GM13977 (cell line): Measurements from ENCODE around the gene SLC37A3.

Experiments used
- DNase-seq: peaks from one replicate; pipeline ENCODE4 v3.0.0; 2012; ENCODE audit warnings: low spot score
- CTCF ChIP-seq: IDR thresholded peaks from 2 replicates; pipeline ENCODE4 v1.5.1; 2012; ENCODE audit warnings: mild to moderate bottlenecking, control low read depth; ENCODE audit not compliant: insufficient read depth; ENCODE audit errors: extremely low read depth, missing control alignments
- in situ Hi-C: fragments of 300-500 bp; cut with MboI; formaldehyde crosslinking; loops from one replicate; pipeline ENCODE4 v1.12.0; 2022; ENCODE audit warnings: low sequenced_read_pairs, low pct_unique_long_range_greater_than_20kb, mixed read lengths, inconsistent platforms; ENCODE audit not compliant: unreplicated experiment

The SLC37A3 gene

DNA sequence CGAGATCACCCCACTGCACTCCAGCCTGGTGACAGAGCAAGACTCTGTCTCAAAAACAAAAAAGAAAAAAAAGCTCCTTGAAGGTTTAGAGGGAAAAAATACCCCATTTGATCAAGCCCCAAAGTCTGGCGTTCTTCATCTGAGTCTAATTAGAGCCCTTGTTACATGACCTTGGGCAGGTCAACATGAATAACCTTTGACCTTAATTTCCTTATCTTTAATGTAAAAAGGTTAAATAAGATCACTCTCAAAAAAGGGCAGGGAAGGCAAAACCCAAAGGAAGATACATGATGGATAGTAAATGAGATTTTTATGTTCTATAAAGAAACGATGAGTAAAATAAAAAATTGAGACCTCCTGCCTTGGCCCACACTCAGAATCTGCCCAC is 40.3 kb downstream of the SLC37A3 start:
- in situ Hi-C loops = no loop called here
- no peak for DNase-seq
- no peak for TF ChIP-seq CTCF

- no peak for TF ChIP-seq CTCF
- in situ Hi-C loops = no loop called here
- no peak for DNase-seq
These were observed 48.3 kb downstream of the SLC37A3 start for GRCh38 chr7:140350056-140350455.

DNA sequence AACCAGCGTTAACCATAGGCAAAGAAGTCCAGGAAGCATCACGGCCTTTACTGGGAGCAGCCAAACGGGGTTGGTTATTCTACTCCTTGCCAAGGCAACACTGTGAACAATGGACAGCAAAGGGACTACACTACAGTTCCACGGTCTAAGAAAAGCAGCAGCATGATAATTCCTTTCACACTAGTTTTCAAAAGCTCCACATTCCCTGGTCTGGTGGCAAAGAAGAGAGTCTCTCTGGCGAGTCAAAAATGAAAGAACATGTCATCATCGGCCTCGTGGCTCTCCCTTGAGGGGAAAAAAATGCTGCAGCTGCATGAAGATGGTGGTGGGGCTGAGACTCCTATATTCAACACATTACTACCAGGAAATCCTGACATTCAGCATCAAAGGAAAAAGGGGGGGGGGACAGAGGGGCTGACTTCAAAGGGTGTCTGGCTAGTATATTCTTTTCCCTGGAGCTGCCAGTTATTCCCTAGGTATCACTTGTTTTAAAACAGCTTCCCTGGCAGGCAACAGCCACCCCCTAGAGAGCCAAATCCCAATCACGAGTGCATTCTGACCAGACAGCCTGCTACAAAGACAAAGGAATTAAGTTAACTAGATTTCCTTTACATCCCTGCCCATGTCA is 49.1 kb downstream of the SLC37A3 start:
- in situ Hi-C loops = no loop called here
- no peak for TF ChIP-seq CTCF
- no peak for DNase-seq

GRCh38 chr7:140348161-140348849 is 50.0 kb downstream of the SLC37A3 start:
- DNase-seq = no peak
- no peak for TF ChIP-seq CTCF
- in situ Hi-C loops = no loop called here

DNA sequence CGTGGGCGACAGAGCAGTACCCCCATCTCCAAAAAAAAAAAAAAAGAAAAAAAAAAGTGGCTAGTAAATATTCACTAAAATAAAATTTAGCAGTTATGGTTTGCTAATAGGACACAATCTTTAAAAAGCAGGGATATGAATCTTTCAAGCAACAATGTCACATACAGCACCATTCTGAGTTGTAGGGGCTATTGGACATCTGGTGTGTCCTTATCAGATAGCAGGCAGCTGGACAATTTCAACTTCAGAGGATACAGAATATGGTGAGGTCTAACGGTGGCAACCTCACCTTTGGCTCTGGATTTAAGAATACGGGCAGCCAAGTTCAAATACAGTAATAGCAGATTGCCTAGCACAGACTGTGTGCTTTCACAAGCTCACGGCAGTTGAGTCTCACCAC is 51.1 kb downstream of the SLC37A3 start:
- in situ Hi-C loops = no loop called here
- no peak for DNase-seq
- TF ChIP-seq CTCF = no peak

DNA sequence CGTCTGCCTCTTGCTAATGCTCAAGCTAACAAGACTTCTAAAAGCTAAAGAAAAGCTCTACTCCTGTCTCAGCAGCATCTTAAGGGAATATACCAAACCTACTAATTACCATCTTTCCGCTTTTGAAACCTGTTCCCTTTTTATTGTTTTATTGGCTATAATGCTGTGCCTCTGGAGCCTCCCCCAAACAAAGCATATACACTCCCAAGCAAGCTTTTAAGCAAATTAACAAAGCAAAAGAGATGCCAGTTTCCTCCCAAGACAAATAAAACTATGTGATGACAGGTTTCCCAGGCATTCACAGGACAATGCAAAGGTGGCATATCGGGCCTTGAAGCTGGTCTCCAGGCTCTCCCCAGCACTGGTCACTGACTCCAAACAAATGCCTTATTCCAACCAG is 52.9 kb downstream of the SLC37A3 start:
- TF ChIP-seq CTCF = no peak
- in situ Hi-C loops = no loop called here
- no peak for DNase-seq
